Type B pancreatic cell (in vitro differentiated cells): ENCODE results near the gene RPS6KA5. TPM values are rescaled to one million over a fixed set of nuclear protein-coding genes. Genes with fewer than 3 reads are reported as not detected.
"Not testable (repeated sequence)": the region's sequence is repeated elsewhere in the genome, so short reads cannot be mapped to it uniquely, and the experiment has no call there.

Source experiments
- DNase-seq: peaks from one replicate; pipeline ENCODE4 v3.0.0; 2021; ENCODE audit warnings: mixed read lengths; ENCODE audit not compliant: unreplicated experiment; ENCODE audit errors: extremely low spot score
- H3K27ac Mint-ChIP-seq: 2 replicates; pipeline ENCODE4 v1.8.0; 2021; ENCODE audit warnings: mild to moderate bottlenecking, mixed read lengths
- H3K27me3 Mint-ChIP-seq: 2 replicates; pipeline ENCODE4 v1.8.0; 2021; ENCODE audit warnings: mixed read lengths
- H3K36me3 Mint-ChIP-seq: 2 replicates; pipeline ENCODE4 v1.8.0; 2021; ENCODE audit warnings: mixed read lengths
- H3K4me1 Mint-ChIP-seq: one replicate; pipeline ENCODE4 v1.8.0; 2021; ENCODE audit warnings: mixed read lengths; ENCODE audit not compliant: unreplicated experiment
- H3K4me3 Mint-ChIP-seq: 2 replicates; pipeline ENCODE4 v1.8.0; 2021; ENCODE audit warnings: mild to moderate bottlenecking, mixed read lengths
- H3K9me3 Mint-ChIP-seq: 2 replicates; pipeline ENCODE4 v1.8.0; 2021; ENCODE audit warnings: mixed read lengths
- total RNA-seq: library from RNA; stranded (reverse); gene quantifications from 2 replicates; pipeline ENCODE4 v1.2.1, GENCODE V29; 2021; ENCODE audit warnings: low replicate concordance
- TF ChIP-seq, protein P1 (sequence below): fragments of 200-600 bp; sonication (generic); conservative IDR thresholded peaks from 2 replicates; pipeline ENCODE4 v1.5.0; 2021; ENCODE audit warnings: antibody characterized with exemption, mild to moderate bottlenecking

The RPS6KA5 gene
- total RNA-seq, 1 donor from 2014 or later, result 7.4 TPM

DNA sequence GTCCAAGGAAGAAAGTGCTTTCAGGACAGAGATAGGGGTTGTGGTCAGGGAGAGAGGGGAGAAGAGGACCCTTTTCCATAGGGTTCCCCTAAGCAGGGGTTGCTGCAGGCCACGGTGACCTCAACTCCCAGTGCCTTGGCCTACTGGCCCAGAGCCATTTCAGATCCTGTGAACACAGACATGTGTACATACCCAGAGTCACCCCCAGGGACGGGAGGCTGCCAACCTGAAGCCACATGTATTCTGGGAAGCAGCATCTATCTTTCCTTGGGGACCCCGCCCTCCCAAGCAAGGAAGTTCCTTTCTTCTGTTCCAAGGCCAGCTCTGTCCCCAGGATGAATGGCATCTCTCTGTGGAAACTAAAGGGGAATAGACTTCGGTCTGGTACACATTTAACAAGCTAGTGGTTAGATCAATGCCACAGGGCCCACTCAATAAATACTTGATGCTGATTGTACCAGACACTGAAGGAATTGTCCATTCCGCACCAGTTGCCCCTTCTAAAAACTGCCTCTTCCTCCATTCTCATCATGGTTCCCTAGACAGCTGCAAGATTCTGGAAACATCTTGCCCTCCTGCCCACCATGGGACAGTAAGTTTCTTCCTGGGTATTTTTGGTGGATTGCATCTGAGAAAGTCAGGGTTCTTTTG, 28.3 kb upstream of the RPS6KA5 start:
- H3K36me3 Mint-ChIP-seq, result no peaks in the 10 kb centered on the region
- TF ChIP-seq, protein P1, sequence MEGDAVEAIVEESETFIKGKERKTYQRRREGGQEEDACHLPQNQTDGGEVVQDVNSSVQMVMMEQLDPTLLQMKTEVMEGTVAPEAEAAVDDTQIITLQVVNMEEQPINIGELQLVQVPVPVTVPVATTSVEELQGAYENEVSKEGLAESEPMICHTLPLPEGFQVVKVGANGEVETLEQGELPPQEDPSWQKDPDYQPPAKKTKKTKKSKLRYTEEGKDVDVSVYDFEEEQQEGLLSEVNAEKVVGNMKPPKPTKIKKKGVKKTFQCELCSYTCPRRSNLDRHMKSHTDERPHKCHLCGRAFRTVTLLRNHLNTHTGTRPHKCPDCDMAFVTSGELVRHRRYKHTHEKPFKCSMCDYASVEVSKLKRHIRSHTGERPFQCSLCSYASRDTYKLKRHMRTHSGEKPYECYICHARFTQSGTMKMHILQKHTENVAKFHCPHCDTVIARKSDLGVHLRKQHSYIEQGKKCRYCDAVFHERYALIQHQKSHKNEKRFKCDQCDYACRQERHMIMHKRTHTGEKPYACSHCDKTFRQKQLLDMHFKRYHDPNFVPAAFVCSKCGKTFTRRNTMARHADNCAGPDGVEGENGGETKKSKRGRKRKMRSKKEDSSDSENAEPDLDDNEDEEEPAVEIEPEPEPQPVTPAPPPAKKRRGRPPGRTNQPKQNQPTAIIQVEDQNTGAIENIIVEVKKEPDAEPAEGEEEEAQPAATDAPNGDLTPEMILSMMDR, result no peak
- DNase-seq, result no peak
- peaks cover 10% of the 10 kb centered on the region for H3K4me1 Mint-ChIP-seq
- no peaks in the 10 kb centered on the region for H3K27me3 Mint-ChIP-seq
- peaks cover 5% of the 10 kb centered on the region for H3K9me3 Mint-ChIP-seq
- no peak overlapping the region for H3K27ac Mint-ChIP-seq
- H3K4me3 Mint-ChIP-seq, result no peak overlapping the region

DNA sequence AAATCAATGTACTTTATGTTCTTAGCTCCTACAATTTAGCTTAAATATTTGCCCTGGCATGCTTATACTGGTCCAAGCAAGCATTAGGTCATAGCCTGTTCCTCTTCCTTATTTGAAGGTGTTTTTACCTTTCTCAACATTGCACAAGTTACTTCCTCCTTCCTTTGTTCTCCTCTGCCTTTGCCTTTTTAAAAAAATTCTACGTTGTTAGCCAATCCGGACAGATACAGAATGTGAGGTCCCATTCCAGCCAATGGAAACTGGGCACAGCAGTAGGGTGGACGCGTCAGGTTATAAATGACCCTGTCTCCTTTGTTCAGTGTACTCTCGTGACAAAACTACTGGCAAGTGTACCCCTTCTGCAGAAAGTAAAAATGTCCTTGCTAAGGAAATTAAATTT, 27.0 kb upstream of the RPS6KA5 start:
- H3K9me3 Mint-ChIP-seq, H3K27me3 Mint-ChIP-seq, H3K4me3 Mint-ChIP-seq, H3K36me3 Mint-ChIP-seq, DNase-seq: not testable (repeated sequence)
- peak overlapping the region; percentile 28 for H3K27ac Mint-ChIP-seq
- peaks cover 10% of the 10 kb centered on the region for H3K4me1 Mint-ChIP-seq

DNA sequence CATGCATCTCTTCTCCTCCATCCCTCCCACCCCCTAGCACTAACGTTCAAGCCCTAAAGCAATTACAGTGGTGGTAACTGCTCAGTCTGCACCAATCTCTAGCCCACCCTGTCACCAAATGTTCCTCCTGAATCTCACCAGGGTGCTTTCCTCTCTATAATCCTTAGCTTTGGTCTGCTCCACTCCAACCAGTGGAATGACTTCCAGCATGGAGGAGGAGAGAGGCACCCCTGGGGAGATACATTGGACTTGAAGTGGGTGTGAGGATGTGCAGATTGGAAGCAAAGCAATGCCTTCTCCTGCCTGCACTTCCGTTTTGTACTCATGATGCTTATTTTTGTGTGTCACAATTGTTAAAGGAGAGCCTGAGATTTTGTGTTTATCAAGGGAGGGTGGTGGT, 24.1 kb upstream of the RPS6KA5 start:
- no peak overlapping the region for H3K27ac Mint-ChIP-seq
- peaks cover 10% of the 10 kb centered on the region for H3K4me1 Mint-ChIP-seq
- no peak overlapping the region for H3K4me3 Mint-ChIP-seq
- no peaks in the 10 kb centered on the region for H3K36me3 Mint-ChIP-seq
- TF ChIP-seq, protein P1, result no peak
- no peaks in the 10 kb centered on the region for H3K27me3 Mint-ChIP-seq
- no peak for DNase-seq
- H3K9me3 Mint-ChIP-seq, result peaks cover 5% of the 10 kb centered on the region

DNA sequence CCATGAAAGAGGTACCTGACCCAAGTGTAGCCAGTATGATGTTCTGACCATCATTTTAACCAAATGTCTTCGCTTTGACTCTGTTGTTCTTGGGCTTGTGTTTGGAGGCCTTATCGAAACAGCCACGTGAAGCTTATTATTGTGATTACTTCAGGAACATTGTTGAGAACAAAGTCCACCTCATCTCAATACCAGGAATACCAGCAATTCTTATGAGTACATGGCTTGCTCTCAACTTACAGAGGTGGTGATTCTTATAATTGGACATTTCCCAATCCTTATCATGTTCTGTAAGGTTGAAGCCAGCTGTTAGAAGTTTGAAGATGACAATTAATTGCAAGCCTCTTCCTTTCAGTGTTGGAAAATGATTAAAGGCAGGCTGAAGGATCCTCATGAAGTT, 21.8 kb upstream of the RPS6KA5 start:
- Mint-ChIP-seq H3K27me3 (no peaks in the 10 kb centered on the region), H3K4me3 (no peak overlapping the region), H3K36me3 (no peaks in the 10 kb centered on the region), H3K4me1 (peaks cover 3% of the 10 kb centered on the region), H3K27ac (no peak overlapping the region), H3K9me3 (no peaks in the 10 kb centered on the region)
- TF ChIP-seq, protein P1, result no peak
- no peak for DNase-seq

DNA sequence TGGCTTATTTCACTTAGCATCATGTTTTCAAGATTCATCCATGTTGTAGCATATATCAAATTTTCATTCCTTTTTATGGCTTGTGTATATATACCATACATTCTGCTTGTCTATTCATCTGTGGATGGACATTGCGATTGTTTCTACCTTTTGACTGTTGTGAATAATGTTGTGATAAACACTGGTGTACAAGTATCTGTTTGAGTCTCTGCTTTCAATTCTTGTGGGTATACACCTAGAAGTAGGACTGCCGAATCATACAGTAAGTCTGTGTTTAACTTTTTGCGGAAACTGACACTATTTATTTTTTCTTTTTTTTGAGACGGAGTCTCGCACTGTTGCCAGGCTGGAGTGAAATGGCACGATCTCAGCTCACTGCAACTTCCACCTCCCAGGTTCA, 19.6 kb upstream of the RPS6KA5 start:
- Mint-ChIP-seq H3K27ac (no peak overlapping the region), H3K27me3 (no peaks in the 10 kb centered on the region), H3K9me3 (no peaks in the 10 kb centered on the region), H3K4me3 (no peak overlapping the region), H3K4me1 (no peaks in the 10 kb centered on the region), H3K36me3 (no peaks in the 10 kb centered on the region)
- TF ChIP-seq, protein P1, result no peak
- no peak for DNase-seq

DNA sequence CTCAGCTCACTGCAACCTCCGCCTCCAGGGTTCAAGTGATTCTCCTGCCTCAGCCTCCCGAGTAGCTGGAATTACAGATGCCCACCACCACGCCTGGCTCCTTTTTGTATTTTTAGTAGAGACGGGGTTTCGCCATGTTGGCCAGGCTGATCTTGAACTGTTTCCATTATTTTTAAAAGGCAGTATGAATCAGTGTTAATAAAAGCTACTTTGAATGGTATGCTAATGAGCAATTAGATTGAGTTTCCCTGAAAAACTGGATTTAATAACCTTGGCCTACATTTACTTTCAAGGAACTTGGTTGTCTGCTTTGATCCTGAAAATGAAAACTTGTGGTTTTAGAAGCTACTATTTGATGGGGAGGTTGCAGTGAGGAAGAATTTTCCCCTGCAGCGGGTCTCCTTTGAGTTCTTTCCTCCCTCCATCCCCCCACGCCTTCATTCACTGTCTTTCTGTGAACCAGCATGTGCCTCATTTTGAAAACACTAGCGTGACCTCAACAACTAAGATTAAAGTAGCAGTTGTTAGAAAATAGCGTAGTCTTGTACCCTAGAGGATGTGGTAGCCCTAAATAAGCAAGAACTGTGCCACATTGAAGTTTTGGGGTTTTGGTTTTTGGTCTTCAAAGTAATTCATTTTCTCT, 17.8 kb upstream of the RPS6KA5 start:
- Mint-ChIP-seq H3K36me3 (no peaks in the 10 kb centered on the region), H3K9me3 (no peaks in the 10 kb centered on the region), H3K4me1 (no peaks in the 10 kb centered on the region), H3K27ac (no peak overlapping the region), H3K27me3 (no peaks in the 10 kb centered on the region), H3K4me3 (no peak overlapping the region)
- TF ChIP-seq, protein P1, result no peak
- DNase-seq, result no peak
